NK-92 (cell line): Measurements from ENCODE around the gene GPR12.

Source experiments
- DNase-seq: peaks from one replicate; lab custom pipeline; 2025; ENCODE audit not compliant: unreplicated experiment; lab: John Stamatoyannopoulos, UW

GPR12 gene, protein sequence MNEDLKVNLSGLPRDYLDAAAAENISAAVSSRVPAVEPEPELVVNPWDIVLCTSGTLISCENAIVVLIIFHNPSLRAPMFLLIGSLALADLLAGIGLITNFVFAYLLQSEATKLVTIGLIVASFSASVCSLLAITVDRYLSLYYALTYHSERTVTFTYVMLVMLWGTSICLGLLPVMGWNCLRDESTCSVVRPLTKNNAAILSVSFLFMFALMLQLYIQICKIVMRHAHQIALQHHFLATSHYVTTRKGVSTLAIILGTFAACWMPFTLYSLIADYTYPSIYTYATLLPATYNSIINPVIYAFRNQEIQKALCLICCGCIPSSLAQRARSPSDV

DNA sequence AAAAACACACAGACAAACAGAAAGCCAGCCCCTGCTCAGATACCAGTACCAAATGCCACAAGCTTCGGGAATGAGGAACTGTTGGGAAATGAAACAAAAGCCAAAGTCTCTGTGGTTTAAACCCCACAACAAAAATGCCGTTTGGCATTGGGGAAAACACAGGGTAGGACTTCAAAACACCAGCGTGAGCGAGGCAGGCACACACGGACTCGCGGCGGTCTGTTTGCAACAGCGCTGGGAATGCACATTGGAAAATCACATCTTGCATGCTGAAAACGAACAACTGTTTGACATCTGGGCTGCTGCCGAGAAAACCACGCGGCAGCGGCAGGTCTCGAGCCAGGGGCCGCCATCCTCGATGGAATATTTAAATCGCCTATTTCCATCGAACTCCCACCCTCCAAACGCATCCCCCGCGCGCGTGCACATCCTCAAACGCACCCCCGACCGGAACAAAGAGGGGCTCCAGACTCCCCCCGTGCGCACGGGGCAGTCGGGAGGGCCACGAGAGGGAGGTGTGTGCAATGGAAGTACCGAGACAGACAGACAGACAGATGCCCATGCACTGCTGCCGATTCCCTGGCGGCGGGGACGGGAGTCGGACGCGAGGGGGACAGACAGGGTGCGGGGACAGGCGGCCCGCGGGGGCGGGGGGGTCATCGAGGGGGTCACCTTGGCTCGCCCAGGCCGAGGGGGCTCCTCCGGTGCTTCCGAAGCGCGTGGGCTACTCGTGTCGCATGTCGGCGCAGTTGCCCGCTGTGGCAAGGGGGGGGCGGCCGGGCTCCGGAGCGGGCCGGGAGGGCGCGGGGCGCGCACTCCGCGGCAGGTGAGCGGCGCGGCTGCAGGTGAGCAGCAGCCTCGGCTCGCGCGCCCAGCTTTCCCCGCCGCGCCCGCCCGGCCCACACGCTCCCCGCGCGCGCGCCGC, at the start of gene GPR12:
TSS of gene GPR12 (minus strand) at position 880 of the 925 bp plus-strand sequence. CDS start 959 bp downstream, outside the sequence.
- no peak for DNase-seq

DNA sequence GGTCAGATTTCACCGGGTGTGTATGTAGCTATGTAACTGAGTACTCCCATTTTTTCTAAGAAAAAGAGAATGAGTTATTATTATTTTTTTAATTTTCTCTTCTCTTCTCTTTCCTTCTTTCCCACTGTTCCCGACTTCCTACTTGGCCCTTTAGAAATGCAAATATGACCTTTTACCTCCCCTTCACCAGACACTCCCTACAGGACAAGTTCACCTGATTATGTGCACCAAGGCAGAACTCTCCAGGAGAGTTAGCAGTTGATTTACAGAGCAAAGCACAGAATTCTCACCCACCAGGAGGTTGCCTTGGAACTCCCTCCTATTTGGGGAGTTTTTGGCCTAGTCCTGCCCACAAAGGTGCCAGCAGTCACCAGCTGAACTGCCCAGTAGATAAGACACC, 49.5 kb upstream of the GPR12 start:
- DNase-seq: no peak

DNA sequence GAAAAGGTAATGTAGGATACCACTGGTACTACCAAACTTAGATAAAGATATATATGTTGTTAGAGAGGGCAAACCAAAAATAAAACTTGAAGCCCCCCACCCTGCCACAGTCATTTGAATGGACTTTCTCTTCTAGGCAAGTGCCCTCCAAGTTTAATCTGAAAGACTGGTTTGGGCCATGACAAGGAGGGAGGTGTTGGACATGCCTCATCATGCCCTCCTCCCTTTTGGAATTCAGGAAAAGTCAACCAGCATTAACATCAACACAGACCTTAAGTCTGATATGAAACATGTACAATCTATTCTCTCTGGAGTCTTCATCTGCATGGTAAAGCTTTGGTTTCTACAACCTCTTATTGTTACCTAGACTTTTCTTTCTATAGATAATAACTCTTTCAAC, 46.3 kb upstream of the GPR12 start:
- no peak for DNase-seq

DNA sequence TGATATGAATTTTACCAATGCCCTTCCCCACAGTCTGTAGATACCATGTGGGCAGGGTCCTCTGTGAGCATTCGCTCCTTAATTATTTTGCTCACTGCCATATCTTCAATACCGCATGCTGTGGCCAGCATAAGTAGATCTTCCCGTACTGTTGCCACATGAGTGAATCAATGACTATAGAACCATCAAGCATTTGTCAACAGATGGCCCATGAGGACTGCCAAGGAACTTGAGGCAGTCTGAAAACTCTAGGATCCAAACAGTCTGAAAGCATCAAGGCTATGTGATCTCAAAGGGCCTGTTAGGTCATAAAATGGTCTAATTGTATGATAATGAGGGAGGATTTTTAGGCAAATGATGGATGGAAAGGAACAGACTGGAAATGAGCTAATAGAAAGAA, 27.4 kb upstream of the GPR12 start:
- DNase-seq: no peak

DNA sequence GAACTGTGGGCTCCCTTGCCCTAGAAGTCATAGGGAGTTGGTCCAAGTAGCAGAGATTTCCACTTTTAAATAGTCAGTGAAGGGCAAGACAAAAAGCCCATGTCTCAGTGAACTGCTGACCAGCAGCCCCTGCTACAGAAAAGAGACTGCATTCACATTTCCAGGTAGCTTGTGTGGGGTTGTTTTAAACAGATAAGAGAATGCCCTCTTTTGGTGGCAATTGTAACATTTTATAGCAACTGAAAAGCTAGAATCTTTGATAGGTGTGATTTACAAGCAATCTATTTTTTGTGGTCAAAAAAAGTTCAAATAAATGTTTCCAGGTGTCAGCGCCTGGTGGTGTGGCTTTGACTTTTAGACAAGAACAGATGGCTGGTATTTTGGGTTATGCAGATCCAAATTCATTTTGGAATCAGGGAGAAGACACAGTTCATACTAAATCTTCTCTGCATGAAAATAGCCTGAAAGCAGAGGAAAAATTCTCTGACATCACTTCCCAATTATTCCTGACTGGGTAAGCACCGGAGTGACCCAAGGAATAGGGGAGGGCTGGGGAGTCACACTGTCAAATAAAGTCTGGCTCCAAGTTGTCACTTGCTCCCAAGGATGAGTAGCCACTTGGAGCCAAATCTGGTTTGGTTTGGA, 26.2 kb upstream of the GPR12 start:
- DNase-seq: no peak

DNA sequence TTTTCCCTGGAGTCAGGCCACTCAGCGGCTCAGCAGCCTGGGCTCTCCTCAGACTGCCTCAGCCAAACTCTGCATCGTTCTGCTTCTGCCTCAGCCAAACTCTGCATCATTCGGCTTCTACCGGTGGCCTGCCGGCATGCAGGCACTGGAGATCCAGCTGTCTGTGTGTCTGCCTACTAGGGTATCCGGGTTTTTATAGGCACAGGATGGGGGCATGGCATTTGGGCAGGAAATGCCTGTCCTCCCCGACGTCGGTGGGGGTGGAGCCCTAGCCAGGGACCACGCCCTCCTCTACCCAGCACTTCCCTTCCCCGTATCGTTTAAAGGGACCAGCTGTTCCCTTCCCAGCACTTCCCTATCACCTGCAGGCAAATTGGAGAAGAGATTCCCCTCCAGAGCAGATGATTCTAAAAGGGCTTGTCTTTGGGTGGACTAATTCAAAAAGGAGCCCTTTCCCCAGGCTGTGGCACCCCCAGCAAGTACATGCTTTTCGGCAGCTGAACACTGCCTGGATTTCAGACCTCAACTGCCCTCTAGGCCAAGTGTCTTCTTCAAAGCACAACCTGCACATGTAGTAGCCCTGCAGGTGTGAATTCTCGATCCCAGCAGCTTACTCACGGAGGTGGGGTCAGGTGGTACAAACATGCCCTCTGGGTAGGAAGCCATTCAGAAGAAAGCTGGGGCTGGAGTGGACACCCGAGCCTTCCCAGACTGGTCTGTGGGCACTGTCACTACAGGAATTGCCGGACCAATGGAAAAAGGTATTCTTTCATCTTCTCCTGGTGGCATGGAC, 25.4 kb upstream of the GPR12 start:
- DNase-seq: no peak

DNA sequence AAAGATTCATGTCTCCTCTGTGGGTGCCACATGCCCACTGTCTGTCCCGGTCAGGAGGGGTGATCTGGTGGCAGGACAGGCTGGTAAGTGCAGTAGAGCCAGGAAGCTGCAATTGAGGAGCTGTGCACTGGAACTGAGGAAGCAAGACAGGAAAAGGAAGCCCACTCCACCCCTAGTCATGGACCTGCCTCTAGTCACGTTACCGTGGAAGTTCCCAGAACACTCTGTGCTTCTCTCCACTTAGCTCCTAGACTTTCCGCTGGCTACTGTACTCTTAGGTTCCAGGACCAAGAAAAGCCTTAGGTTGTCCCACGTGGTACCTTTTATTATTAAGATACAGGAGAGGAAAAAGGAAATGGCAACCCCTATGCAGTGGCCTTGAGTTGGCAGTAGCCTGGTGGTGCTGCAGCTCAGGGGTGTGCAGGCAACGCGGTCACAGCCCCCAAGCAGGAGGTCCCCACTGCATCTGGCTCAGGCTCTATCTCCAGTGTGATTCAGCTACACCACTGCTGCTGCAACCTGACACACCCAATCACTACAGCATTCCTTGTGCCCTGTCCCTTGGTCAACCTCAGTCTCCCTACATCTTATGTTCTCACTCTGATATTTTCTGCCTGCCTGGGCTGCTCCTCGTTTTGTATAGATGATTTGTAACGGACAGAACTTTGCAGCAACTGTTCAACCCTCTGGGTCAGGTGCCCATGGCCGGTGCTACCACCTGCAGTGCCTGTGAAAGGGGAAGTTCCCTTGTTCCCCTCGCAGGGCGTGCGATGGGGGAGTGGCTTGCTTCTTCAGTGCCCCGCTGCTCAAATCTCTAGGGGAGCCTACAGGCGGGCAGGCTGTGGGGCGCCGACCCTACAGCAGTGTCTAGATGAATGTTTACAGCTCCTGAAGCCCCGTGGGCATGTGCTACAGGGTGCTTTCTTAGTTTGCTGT, 24.4 kb upstream of the GPR12 start:
- no peak for DNase-seq

DNA sequence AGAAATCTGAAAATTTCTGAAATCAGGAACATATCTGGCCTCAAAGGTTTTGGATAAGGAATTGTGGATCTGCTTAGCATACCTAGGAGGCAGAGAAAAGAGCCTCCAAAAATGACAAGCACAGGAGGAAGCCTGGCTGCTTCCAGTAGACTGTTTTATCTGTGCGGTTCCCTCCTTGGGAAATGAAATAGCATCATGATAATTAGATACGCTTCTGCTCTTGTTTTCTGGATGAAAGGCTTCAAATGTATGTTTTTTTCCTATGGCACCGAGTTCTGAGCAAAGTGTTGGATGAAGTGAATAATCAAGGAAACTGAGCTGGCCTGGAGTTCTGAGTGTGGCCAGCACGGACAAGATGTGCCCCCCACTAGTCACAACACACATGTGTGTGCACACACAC, 19.8 kb upstream of the GPR12 start:
- DNase-seq: no peak

DNA sequence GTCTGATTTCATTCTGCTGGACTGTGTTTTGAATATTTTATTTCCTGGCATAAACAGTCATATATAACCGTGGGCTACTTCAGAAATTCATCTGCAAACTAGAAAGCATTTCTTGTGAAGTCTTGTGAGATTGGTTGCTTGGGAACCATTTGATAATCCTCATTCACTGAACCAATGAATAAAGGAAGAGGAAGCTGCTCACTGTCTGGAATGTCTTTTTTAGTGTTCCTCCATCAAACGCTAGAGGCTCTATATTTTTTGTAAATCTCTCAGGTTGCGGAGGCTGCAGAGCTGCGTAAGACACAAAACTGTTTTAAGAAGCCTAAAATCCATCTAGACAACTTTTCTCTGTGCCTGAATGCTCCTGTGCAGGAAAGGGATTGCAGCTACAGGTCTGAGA, 18.7 kb upstream of the GPR12 start:
- no peak for DNase-seq

DNA sequence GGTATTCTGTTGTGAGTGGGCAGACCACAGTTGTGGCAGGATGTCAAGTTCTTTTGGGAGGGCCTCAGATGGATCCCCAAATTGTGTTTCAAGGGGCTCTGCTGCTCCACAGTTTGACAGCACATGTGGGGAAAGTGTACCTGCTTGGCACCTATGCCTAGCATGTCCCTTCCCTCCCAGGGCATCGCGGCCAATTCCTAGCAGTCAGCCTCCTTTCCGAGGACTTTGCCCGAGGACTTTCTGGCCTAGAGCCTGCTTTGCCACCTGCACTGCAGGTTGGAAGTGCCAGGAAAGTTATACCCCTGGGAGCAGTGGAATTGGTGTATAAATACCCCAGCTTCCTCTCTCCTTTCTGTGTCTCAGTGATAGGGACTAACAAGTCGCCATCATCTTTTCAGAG, 11.9 kb upstream of the GPR12 start:
- no peak for DNase-seq

DNA sequence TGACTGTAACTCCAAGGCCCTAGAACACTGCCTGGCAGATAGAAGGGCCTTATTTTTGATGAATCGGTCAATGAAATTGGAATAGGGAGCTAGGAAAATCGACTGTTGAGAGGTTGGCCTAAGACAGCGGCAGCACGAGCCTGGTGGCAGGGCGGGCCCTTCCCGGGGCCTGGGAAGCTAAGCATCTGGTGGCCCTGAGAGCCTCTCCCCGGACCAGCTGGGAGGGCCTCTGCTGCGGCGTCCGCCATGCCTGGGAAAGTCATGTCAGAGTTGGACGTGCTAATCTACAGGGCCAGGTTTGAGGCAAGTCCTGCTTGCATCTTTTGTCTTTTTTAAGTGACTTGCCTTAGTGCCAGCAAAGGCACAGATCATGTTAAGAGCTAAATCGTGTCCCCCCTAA, 11.2 kb upstream of the GPR12 start:
- no peak for DNase-seq

DNA sequence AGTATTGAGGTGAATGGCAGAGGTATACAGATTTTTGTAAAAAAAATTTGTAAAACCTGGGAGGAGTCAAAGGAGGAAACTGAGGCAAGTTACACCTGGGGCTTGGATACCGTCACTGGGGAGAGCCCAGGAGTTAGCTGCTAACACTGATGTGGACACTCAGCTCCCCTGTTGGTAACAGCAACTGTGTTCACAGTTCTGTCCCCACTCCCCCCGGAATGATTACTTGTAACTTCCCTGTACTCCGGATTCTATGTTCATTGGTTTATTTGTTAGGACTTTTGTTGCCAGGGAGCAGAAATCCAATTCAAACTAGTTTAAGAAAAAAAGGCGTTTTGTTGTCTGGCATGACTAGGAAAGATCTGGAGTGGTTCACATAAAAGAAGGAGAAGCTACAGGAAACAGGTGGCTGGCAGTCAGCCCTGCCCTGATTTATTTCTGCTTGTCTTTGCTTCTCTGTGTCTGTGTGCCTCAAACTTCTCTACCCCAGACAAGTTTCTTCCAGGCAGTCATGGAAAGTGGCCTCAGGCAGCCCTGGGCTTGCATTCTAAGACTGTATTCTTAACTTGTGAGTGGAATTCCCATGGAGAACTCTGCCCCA, 2.3 kb upstream of the GPR12 start:
- no peak for DNase-seq

DNA sequence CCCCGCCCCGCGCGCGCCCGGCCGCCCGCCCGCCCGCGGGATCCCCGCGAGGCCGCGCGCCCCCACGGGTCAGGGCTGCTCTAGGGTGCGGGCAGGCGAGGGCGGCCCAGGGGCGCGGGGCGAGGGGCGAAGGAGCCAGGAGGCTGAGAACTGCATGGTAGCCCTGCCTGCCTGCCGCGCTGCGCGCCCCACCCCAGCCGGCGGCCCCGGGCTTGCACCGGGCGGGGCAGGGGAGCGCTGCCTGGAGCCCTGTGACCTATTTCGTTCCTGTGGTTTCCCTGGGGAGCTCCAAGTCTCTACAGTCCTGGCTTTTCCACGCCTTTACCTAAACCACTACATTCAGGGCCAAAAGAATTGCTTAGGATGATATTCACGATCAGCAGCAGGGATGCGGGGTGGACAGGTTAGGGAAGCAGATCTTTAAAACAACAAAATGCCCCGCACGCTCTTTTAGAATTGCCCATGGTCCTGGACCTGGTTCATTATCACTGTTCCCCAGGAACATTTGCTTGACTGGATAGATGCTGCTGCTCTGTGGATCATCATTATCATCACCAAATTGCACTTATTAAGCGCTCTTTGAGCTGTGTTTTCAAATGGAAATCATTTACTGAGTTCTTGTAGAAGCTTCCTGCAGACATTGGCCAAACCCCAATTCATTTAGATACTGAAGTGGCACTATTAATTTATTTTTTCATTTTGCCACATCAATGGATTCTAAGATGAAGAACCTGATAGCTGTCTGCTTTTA, 421 bp upstream of the GPR12 start:
- DNase-seq: no peak

DNA sequence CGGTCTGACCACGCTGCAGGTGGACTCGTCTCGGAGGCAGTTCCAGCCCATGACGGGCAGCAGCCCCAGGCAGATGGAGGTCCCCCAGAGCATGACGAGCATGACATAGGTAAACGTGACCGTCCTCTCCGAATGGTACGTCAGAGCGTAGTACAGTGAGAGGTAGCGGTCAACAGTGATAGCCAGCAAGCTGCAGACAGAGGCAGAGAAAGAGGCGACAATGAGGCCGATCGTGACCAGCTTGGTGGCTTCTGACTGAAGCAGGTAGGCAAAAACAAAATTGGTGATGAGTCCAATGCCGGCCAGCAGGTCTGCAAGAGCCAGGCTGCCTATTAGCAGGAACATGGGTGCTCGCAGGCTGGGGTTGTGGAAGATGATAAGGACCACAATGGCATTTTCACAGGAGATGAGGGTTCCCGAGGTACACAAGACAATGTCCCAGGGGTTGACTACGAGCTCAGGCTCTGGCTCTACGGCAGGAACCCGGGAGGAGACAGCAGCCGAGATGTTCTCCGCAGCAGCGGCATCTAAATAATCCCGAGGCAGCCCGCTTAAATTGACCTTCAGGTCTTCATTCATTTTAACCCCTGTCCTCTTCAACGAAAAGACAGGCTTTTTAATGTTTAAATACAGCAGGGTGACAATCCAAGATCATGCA, 1.2 kb downstream of the GPR12 start:
- no peak for DNase-seq

DNA sequence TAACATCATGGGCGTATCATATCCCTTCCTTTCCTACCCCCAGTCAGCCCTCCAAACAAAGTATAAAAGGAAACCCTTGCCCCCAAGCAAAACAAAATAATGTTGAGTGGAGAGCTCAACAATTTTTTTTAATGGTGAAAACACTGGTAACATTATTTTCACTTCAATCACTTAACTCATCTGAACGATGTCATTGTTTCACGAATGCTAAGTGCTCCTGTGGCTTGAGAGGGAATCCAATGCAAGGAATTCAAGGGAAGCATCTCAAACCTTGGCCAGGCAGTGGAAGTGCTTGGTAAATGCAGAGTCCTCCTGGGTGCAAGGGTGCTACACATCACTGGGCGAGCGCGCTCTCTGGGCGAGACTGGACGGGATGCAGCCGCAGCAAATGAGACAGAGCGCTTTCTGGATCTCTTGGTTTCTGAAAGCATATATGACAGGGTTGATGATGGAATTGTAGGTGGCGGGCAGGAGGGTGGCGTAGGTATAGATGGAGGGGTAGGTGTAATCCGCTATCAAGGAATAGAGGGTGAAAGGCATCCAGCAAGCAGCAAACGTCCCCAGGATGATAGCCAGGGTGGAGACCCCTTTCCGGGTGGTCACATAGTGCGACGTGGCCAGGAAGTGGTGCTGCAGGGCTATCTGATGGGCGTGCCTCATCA, 2.0 kb downstream of the GPR12 start:
- DNase-seq: no peak

DNA sequence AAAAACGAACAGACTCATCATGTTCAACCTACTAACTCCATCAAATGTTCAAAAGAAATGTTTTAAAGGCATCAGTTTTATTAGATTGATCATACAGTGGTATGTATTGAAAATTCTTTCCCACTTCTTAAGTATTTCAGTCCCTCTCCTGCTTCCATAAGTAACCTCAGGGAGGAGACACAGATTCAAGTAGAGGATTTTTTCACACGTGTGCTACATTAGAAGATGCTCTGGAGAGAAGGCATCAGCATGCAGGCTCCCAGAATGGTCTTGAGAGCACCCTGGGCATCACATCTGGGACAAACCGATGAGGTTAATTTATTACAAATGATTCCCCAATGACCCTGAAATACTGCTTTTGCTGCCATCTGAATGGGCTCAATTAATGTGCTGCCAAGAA, 3.6 kb downstream of the GPR12 start:
- DNase-seq: no peak

DNA sequence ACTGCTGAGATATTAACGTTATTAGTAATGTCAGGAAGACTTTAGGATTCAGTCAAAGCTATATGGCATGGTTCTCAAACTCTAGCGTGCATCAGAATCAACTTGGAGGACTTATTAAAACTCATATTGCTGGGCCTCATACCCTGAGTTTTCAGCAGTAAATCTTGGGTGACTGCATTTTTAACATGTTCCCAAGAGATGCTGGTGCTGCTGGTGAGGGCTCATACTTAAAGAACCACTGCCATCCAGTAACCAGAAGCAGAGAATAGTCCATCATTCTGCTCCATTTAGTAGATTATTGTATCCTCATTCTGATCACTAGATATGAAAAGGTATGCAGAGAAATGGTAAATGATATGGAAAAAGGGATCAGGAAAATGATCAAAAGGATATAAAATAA, 7.9 kb downstream of the GPR12 start:
- DNase-seq: no peak

DNA sequence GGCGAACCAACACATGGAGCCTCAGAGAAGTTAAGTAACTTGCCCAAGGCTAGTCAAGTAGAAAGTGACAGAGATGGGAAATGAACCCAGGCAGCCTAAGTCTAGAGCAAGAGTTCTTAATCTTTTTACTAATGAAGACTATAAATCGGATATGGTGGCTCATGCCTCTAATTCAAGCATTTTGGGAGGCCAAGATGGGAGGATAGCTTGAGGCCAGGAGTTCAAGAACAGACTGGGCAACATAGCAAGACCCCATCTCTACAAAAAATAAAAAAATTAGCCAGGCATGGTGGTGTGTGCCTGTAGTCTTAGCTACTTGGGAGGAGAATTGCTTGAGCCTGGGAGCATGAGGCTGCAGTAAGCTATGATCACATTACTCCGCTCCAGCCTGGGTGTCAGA, 10.7 kb downstream of the GPR12 start:
- DNase-seq: no peak
